RWPE2 (cell line): Measurements from ENCODE around the gene GTF2B.

ENCODE experiments used
- ATAC-seq: fragments of 200-7000 bp; cut with Tn5 transposase; 3 replicates; pipeline ENCODE4 v1.9.1; 2021; ENCODE audit warnings: low read depth
- DNase-seq: peaks from one replicate; pipeline ENCODE4 v3.0.0-alpha.2; 2020; ENCODE audit warnings: low spot score
- H3K27ac ChIP-seq: fragments of 450-650 bp; 2 replicates; pipeline ENCODE4 v1.5.1; 2017; ENCODE audit warnings: mild to moderate bottlenecking; ENCODE audit not compliant: poor library complexity, severe bottlenecking
- H3K27me3 ChIP-seq: fragments of 250-450 bp; sonication (Bioruptor Pico); 2 replicates; pipeline ENCODE4 v1.5.1; 2021; ENCODE audit warnings: mild to moderate bottlenecking, moderate library complexity; ENCODE audit not compliant: insufficient read depth, poor library complexity, severe bottlenecking
- H3K36me3 ChIP-seq: fragments of 250-450 bp; sonication (Bioruptor Pico); 2 replicates; pipeline ENCODE4 v1.5.1; 2020; ENCODE audit warnings: low read depth, mild to moderate bottlenecking, moderate library complexity
- H3K4me1 ChIP-seq: fragments of 250-450 bp; sonication (Bioruptor Pico); 2 replicates; pipeline ENCODE4 v1.5.1; 2021; ENCODE audit warnings: mild to moderate bottlenecking, moderate library complexity; ENCODE audit not compliant: insufficient read depth, poor library complexity, severe bottlenecking
- H3K4me3 ChIP-seq: fragments of 250-450 bp; sonication (Bioruptor Pico); 2 replicates; pipeline ENCODE4 v1.5.1; 2021; ENCODE audit warnings: mild to moderate bottlenecking, moderate library complexity; ENCODE audit not compliant: severe bottlenecking
- H3K9me3 ChIP-seq: fragments of 250-450 bp; sonication (Bioruptor Pico); 2 replicates; pipeline ENCODE4 v1.5.1; 2021; ENCODE audit warnings: mild to moderate bottlenecking, moderate library complexity; ENCODE audit not compliant: severe bottlenecking
- CTCF ChIP-seq: fragments of 450-650 bp; IDR thresholded peaks from one replicate; pipeline ENCODE4 v1.5.1; 2017; ENCODE audit warnings: mild to moderate bottlenecking, moderate library complexity; ENCODE audit not compliant: poor library complexity, severe bottlenecking

GTF2B gene

DNA sequence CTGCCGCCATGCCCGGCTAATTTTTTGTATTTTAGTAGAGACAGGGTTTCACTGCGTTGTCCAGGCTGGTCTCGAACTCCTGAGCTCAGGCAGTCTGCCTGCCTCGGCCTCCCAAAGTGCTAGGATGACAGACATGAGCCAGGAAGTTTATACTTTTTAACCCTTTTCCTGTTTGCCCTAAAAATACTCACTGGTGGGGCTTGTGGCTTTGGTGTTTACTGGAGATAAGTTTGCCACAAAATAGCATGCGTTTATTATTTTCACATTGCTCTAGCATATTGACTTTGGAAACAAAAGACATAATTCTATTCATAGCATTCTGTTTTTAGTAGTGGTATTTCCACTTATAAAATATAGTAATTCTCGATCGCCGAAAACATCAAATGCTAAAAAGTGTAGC is 19.8 kb upstream of the GTF2B start:
- Histone ChIP-seq H3K27me3 (no peaks in the 10 kb centered on the region), H3K4me3 (no peak overlapping the region), H3K9me3 (no peaks in the 10 kb centered on the region), H3K27ac (no peak overlapping the region), H3K36me3 (no peaks in the 10 kb centered on the region), H3K4me1 (no peaks in the 10 kb centered on the region)
- ATAC-seq: no peak
- DNase-seq: no peak
- TF ChIP-seq CTCF: no peak

- no peaks in the 10 kb centered on the region for H3K9me3 ChIP-seq
- H3K36me3 ChIP-seq: no peaks in the 10 kb centered on the region
- H3K27ac ChIP-seq: no peak overlapping the region
- no peak overlapping the region for H3K4me3 ChIP-seq
- ATAC-seq: no peak; the same call in 1 of the 3 replicates
- no peak for TF ChIP-seq CTCF
- no peaks in the 10 kb centered on the region for H3K4me1 ChIP-seq
- DNase-seq: no peak
- H3K27me3 ChIP-seq: no peaks in the 10 kb centered on the region
These were observed 19.0 kb upstream of the GTF2B start for GRCh38 chr1:88910401-88910800.

DNA sequence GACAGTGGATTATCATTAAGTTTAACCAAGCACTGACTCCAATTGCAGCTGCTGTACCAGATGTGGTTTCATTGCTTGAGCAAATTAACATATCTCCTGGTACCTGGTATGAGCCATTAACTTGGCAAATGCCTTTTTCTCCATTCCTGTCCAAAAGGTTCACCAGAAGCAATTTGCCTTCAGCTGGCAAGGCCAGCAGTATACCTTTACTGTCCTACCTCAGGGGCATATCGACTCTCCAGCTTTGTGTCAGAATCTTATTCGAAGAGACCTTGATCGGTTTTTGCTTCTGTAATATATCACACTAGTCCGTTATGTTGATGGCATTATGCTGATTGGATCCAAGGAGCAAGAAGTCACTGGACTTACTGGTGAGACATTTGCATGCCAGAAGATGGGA is 9.5 kb upstream of the GTF2B start:
- Histone ChIP-seq H3K36me3 (no peaks in the 10 kb centered on the region), H3K27ac (no peak overlapping the region), H3K9me3 (no peaks in the 10 kb centered on the region), H3K27me3 (no peaks in the 10 kb centered on the region), H3K4me1 (no peaks in the 10 kb centered on the region), H3K4me3 (no peak overlapping the region)
- DNase-seq: no peak
- ATAC-seq: no peak
- TF ChIP-seq CTCF: no peak

DNA sequence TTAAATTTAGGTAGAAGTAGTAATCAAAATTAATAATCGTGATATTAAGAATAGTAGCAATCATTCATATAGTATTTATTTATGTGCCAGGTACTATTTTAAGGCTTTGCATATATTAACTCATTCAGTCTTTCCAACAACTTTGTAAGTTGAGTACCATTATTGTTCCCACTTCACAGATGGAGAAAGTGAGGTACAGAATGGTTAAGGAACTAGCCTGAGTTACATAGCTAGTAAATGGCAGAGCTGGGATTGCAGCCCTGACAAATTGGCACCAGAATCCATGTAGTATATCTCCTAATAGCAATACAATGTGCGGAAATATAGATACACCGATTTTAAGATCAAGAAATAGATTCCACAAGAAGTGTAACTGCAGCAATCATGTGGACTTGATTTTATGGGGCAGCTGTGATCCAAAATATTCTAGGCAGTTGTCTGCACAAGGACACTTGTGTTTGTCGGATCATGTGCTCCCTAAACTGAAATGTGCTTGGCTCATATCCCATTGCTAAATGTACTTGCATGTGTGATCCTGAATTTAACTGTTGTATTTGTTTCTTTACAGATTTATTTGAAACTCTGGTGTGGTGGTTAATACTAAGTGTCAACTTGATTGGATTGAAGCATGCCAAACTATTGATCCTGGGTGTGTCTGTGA is 5.8 kb upstream of the GTF2B start:
- no peak for DNase-seq
- TF ChIP-seq CTCF: no peak

DNA sequence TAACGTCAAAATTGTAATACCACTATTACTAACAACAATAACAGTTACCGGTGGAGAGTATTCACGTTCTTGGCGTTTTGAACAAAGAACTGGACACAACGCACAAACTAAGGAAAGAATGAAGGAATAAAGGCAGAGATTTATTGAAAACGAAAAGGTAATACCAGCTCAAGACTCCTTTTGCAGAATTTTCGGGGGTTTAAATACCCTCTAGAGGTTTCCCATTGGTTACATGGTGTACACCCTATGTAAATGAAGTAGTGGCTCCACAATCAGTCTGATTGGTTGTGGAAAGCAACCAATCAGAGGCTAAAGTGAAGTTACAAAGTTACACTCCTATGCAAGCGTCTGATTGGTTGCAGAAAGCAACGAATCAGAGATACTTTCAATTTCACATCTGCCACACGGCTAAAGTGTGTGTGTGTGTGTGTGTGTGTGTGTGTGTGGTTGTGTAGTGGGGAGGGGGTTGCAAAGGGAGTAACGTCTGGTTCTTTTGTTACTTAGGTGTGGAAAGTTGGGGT is 1.1 kb upstream of the GTF2B start:
- no peak for ATAC-seq

More for the DNA sequence above, 5.8 kb upstream of the GTF2B start:
- no peak for ATAC-seq
- H3K27me3 ChIP-seq: no peaks in the 10 kb centered on the region
- no peak overlapping the region for H3K27ac ChIP-seq
- H3K36me3 ChIP-seq: no peaks in the 10 kb centered on the region
- H3K4me1 ChIP-seq: peaks cover 3% of the 10 kb centered on the region
- no peak overlapping the region for H3K4me3 ChIP-seq
- no peaks in the 10 kb centered on the region for H3K9me3 ChIP-seq

More for the DNA sequence above, 1.1 kb upstream of the GTF2B start:
- TF ChIP-seq CTCF: no peak
- DNase-seq: no peak
- Histone ChIP-seq H3K27ac (no peak overlapping the region), H3K27me3 (no peaks in the 10 kb centered on the region), H3K4me1 (peaks cover 11% of the 10 kb centered on the region), H3K36me3 (peaks cover 14% of the 10 kb centered on the region), H3K4me3 (no peak overlapping the region), H3K9me3 (no peaks in the 10 kb centered on the region)
